OCI-LY7 (cell line): Measurements from ENCODE around the gene ADARB2. TPM values are rescaled to one million over a fixed set of nuclear protein-coding genes. Genes with fewer than 3 reads are reported as not detected.

Experiments used
- BruUV-seq: library from RNA; stranded (reverse); fragments of 400-500 nt; replicated peaks from 2 replicates; lab custom pipeline; 2021; lab: Mats Ljungman, UMichigan
- CTCF ChIA-PET: fragments of 300-600 bp; sonication (Branson Sonifier 250); formaldehyde crosslinking; loops from one replicate; lab custom pipeline; 2022; ENCODE audit warnings: antibody characterized with exemption; ENCODE audit not compliant: unreplicated experiment; lab: Charles Lee
- POLR2A ChIA-PET: fragments of 300-600 bp; sonication (Branson Sonifier 250); formaldehyde crosslinking; loops from one replicate; lab custom pipeline; 2022; ENCODE audit warnings: antibody characterized with exemption; lab: Charles Lee
- DNase-seq: peaks from one replicate; pipeline ENCODE4 v3.0.0-alpha.2; 2015; ENCODE audit warnings: low spot score
- H2AFZ ChIP-seq: fragments of 200-600 bp; sonication (generic), shearing (Covaris generic); 2 replicates; pipeline ENCODE4 v1.6.1; 2014; ENCODE audit warnings: mild to moderate bottlenecking, antibody characterized with exemption, low read length, moderate library complexity
- H3K27ac ChIP-seq: fragments of 200-600 bp; sonication (generic); 2 replicates; pipeline ENCODE4 v1.5.1; 2014; ENCODE audit warnings: mixed run types, low read depth, mild to moderate bottlenecking, moderate library complexity, low read length, inconsistent platforms; ENCODE audit not compliant: poor library complexity, severe bottlenecking
- H3K36me3 ChIP-seq: fragments of 200-600 bp; sonication (generic); 2 replicates; pipeline ENCODE4 v1.6.1; 2014; ENCODE audit warnings: mild to moderate bottlenecking, antibody characterized with exemption, low read length, moderate library complexity, mixed read lengths; ENCODE audit not compliant: insufficient read depth
- H3K4me1 ChIP-seq: fragments of 200-600 bp; sonication (generic); 2 replicates; pipeline ENCODE4 v1.5.1; 2014; ENCODE audit warnings: mild to moderate bottlenecking, low read length; ENCODE audit not compliant: insufficient read depth, poor library complexity, severe bottlenecking
- H3K4me2 ChIP-seq: fragments of 200-600 bp; sonication (generic); 2 replicates; pipeline ENCODE4 v1.6.1; 2014; ENCODE audit warnings: mild to moderate bottlenecking, low read length
- H3K4me3 ChIP-seq: fragments of 200-600 bp; sonication (generic); 2 replicates; pipeline ENCODE4 v1.5.1; 2014; ENCODE audit warnings: mild to moderate bottlenecking, low read depth, low read length; ENCODE audit not compliant: poor library complexity, severe bottlenecking
- H3K79me2 ChIP-seq: fragments of 200-600 bp; sonication (generic); 2 replicates; pipeline ENCODE4 v1.6.1; 2016; ENCODE audit warnings: low read depth, mild to moderate bottlenecking, low read length, moderate library complexity, mixed read lengths; ENCODE audit not compliant: insufficient read depth
- H3K9me2 ChIP-seq: fragments of 200-600 bp; sonication (generic); 2 replicates; pipeline ENCODE4 v1.6.1; 2016; ENCODE audit warnings: mild to moderate bottlenecking, low read length, mixed read lengths; ENCODE audit not compliant: insufficient read depth
- H3K9me3 ChIP-seq: fragments of 200-600 bp; sonication (generic); 2 replicates; pipeline ENCODE4 v1.6.1; 2014; ENCODE audit warnings: mild to moderate bottlenecking, mixed run types, low read length, mixed read lengths
- H4K20me1 ChIP-seq: fragments of 200-600 bp; sonication (generic); 2 replicates; pipeline ENCODE4 v1.6.1; 2014; ENCODE audit warnings: mild to moderate bottlenecking, antibody characterized with exemption, low read length, moderate library complexity, mixed read lengths; ENCODE audit not compliant: insufficient read depth
- EZH2phosphoT487 ChIP-seq: fragments of 200-600 bp; sonication (generic); IDR thresholded peaks from 2 replicates; pipeline ENCODE4 v1.6.1; 2018; ENCODE audit warnings: low read depth, borderline replicate concordance, mild to moderate bottlenecking, mixed run types, antibody characterized with exemption, low read length, moderate library complexity, mixed read lengths
- intact Hi-C: fragments of 100-400 bp; cut with micrococcal nuclease; formaldehyde crosslinking; loops from one replicate; pipeline ENCODE4 v1.10.0; 2022; ENCODE audit not compliant: unreplicated experiment
- total RNA-seq, 2 experiments: library from RNA; depleted of rRNA in 1 of 2; stranded (reverse); fragments of >200 nt in 1 of 2; shearing (Covaris generic) in 1 of 2; gene quantifications; 2 replicates each; pipeline ENCODE4 v1.2.3, GENCODE V29; 2014 to 2022
- TF ChIP-seq, protein P1 (sequence below): fragments of 200-600 bp; sonication (generic); conservative IDR thresholded peaks from 2 replicates; pipeline ENCODE4 v1.5.1; 2014; ENCODE audit warnings: mild to moderate bottlenecking, antibody characterized with exemption, low read length, moderate library complexity, mixed read lengths

The ADARB2 gene
- total RNA-seq, 2 experiments from 2014 or later: 0.03 TPM; not detected in 1

DNA sequence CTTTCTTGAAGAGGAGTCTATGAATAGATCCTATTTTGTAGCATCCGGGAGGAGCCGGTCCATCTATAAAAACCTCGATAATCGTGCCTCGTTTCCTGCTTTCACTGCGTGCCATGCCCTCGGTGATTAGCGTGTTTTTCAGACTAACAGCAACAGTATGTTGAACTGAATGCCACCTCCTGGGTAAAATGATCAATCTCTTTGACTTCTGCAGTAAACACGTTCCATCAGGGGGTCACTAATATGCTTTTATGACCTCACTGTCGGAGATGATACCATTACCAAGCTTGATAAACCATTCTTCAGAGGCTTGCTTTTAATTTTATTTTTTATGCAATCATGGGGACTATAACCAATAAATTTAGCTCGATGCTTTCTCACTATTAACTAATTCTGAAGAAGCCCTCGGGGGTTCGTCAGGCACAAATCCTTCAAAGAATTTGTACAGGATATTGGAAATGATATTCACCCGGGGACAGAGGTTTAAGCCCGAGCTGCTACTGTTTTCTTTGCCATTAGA, 228.3 kb downstream of the ADARB2 start:
- H3K79me2 ChIP-seq: no peaks in the 10 kb centered on the region
- no peaks in the 10 kb centered on the region for H3K9me2 ChIP-seq
- H3K9me3 ChIP-seq: no peaks in the 10 kb centered on the region
- intact Hi-C loops: no loop called here
- CTCF ChIA-PET: no interaction called here
- H4K20me1 ChIP-seq: no peaks in the 10 kb centered on the region
- BruUV-seq: no TSS peak
- no peak overlapping the region for H3K27ac ChIP-seq
- H3K4me2 ChIP-seq: no peak overlapping the region
- no peak for TF ChIP-seq EZH2phosphoT487
- TF ChIP-seq, protein P1, sequence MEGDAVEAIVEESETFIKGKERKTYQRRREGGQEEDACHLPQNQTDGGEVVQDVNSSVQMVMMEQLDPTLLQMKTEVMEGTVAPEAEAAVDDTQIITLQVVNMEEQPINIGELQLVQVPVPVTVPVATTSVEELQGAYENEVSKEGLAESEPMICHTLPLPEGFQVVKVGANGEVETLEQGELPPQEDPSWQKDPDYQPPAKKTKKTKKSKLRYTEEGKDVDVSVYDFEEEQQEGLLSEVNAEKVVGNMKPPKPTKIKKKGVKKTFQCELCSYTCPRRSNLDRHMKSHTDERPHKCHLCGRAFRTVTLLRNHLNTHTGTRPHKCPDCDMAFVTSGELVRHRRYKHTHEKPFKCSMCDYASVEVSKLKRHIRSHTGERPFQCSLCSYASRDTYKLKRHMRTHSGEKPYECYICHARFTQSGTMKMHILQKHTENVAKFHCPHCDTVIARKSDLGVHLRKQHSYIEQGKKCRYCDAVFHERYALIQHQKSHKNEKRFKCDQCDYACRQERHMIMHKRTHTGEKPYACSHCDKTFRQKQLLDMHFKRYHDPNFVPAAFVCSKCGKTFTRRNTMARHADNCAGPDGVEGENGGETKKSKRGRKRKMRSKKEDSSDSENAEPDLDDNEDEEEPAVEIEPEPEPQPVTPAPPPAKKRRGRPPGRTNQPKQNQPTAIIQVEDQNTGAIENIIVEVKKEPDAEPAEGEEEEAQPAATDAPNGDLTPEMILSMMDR: no peak
- no peaks in the 10 kb centered on the region for H3K36me3 ChIP-seq
- no peak overlapping the region for H3K4me3 ChIP-seq
- no peak overlapping the region for H2AFZ ChIP-seq
- no peak for DNase-seq
- POLR2A ChIA-PET: interaction anchor here (0.9 kb wide), 1 partner anchor 43 kb away, joined by 5 read pairs; no protein-coding TSS in a partner anchor
- no peaks in the 10 kb centered on the region for H3K4me1 ChIP-seq

DNA sequence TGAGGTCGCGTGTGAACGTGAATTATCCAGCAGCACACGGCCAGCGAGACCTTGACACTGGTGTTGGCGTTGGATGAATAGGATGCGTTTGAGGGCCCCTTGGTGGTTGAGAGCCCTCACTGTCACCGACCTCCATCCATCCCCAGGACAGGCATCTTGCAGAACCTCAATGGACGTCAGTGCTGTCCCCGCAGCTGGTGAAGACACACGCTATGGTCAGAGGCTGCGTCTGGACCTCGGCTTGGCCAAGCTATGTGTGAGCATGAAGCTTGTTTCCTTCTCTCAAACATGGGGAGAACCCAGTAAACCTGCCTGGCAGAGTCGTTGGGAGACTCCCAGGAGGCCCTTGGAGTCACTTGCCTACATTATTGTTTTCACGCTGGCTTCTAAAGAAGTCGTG, 229.2 kb downstream of the ADARB2 start:
- Histone ChIP-seq H3K4me1 (no peaks in the 10 kb centered on the region), H3K9me3 (no peaks in the 10 kb centered on the region), H3K27ac (no peak overlapping the region), H2AFZ (no peak overlapping the region), H4K20me1 (no peaks in the 10 kb centered on the region), H3K4me3 (no peak overlapping the region), H3K36me3 (no peaks in the 10 kb centered on the region), H3K79me2 (no peaks in the 10 kb centered on the region), H3K4me2 (no peak overlapping the region), H3K9me2 (no peaks in the 10 kb centered on the region)
- intact Hi-C loops: no loop called here
- ChIA-PET POLR2A (no interaction called here), CTCF (no interaction called here)
- no TSS peak for BruUV-seq
- TF ChIP-seq, protein P1: no peak
- TF ChIP-seq EZH2phosphoT487: no peak
- no peak for DNase-seq

DNA sequence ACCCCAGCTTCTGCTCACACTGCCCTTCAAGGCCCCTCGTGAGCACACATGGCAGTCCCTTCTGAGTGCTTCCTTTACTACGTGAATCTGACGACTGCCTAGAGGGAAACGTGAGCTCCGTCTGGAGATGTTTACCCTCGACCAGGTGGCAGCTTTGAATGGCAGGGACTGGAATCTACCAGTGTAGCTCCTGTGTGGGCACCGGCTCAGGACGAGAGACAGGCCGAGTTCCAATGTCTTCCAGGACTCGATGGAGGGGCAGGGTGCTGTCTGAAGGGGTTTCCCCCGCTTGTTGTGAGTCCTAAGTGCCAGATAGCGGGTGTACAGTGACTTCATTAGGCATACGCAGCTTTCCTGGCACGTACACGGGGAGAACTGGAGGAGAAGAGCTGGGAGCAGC, 229.9 kb downstream of the ADARB2 start:
- Histone ChIP-seq H3K9me2 (no peaks in the 10 kb centered on the region), H3K36me3 (no peaks in the 10 kb centered on the region), H3K4me3 (no peak overlapping the region), H3K79me2 (no peaks in the 10 kb centered on the region), H3K9me3 (no peaks in the 10 kb centered on the region), H3K27ac (no peak overlapping the region), H4K20me1 (no peaks in the 10 kb centered on the region), H3K4me2 (no peak overlapping the region), H3K4me1 (no peaks in the 10 kb centered on the region), H2AFZ (no peak overlapping the region)
- no peak for DNase-seq
- ChIA-PET CTCF (no interaction called here), POLR2A (no interaction called here)
- no peak for TF ChIP-seq EZH2phosphoT487
- TF ChIP-seq, protein P1: no peak
- no TSS peak for BruUV-seq
- intact Hi-C loops: no loop called here
